K562 (cell line): ENCODE measurements around the gene RAB3GAP1. TPM values are rescaled to one million over a fixed set of nuclear protein-coding genes. Genes with fewer than 3 reads are reported as not detected.
A peak's percentile ranks its signal among the peaks of the same experiment; 100 is the strongest.

Experiments
- ATAC-seq: fragments of 200-7000 bp; cut with Tn5 transposase; 3 replicates; pipeline ENCODE4 v1.9.1; 2020; ENCODE audit warnings: moderate library complexity
- BruUV-seq: library from RNA; stranded (reverse); fragments of 400-500 nt; replicated peaks from 2 replicates; lab custom pipeline; 2021; lab: Mats Ljungman, UMichigan
- CTCF ChIA-PET: fragments of 300-600 bp; formaldehyde crosslinking; extraction: SDS; loops from one replicate; lab custom pipeline; 2021; ENCODE audit warnings: low intra/inter-chr PET ratio; lab: Yijun Ruan, JAX
- POLR2A ChIA-PET: fragments of 300-600, 350-650 bp; sonication (Branson Sonifier 250); formaldehyde crosslinking; extraction: SDS; loops from one replicate; lab custom pipeline; 2021; ENCODE audit warnings: antibody characterized with exemption, inconsistent platforms; lab: Yijun Ruan, JAX
- DNase-seq, 4 experiments: peaks; one replicate each; pipeline versions ENCODE4 v3.0.0 to v3.0.0-alpha.2; 2011 to 2018; ENCODE audit warnings: low spot score in 3 of 4, mixed read lengths in 3 of 4; ENCODE audit errors: extremely low read depth in 1 of 4
- FAIRE-seq: peaks from 2 replicates; lab custom pipeline; 2011; peaks lifted over from hg19 to GRCh38; lab: Jason Lieb, UNC
- H2AFZ ChIP-seq: 2 replicates; pipeline ENCODE4 v1.6.0; 2011; ENCODE audit warnings: low read depth, low read length, control low read depth, inconsistent platforms
- H3K27ac ChIP-seq: fragments of 200-600 bp; 3 replicates; pipeline ENCODE4 v1.8.0; 2011; ENCODE audit warnings: low read depth, mild to moderate bottlenecking, control low read depth, inconsistent platforms, low read length, moderate library complexity, mixed read lengths; ENCODE audit errors: extremely low read depth
- H3K27me3 ChIP-seq, 2 experiments: fragments of 300-600 bp in 1 of 2; 2 replicates in 1 of 2; 3 replicates in 1 of 2; pipeline versions ENCODE4 v1.6.0 to v1.8.0; 2011; ENCODE audit warnings: inconsistent platforms in 2 of 2, low read length in 2 of 2, mild to moderate bottlenecking in 1 of 2, mixed read lengths in 1 of 2, moderate library complexity in 1 of 2; ENCODE audit not compliant: control insufficient read depth in 2 of 2, insufficient read depth in 2 of 2
- H3K36me3 ChIP-seq: fragments of 300-600 bp; 3 replicates; pipeline ENCODE4 v1.8.0; 2011; ENCODE audit warnings: mild to moderate bottlenecking, low read length, inconsistent platforms; ENCODE audit not compliant: control insufficient read depth, insufficient read depth
- H3K4me1 ChIP-seq, 2 experiments: fragments of 200-600 bp in 1 of 2; replicated peaks in 1 of 2; 2 replicates in 1 of 2; 3 replicates in 1 of 2; pipeline versions ENCODE4 v1.5.1 to v1.8.0; 2011; ENCODE audit warnings: inconsistent platforms in 2 of 2, low read length in 2 of 2, mild to moderate bottlenecking in 1 of 2, mixed read lengths in 1 of 2, moderate library complexity in 1 of 2; ENCODE audit not compliant: control insufficient read depth in 2 of 2, insufficient read depth in 2 of 2
- H3K4me2 ChIP-seq: 2 replicates; pipeline ENCODE4 v1.6.1; 2011; ENCODE audit warnings: low read length, control low read depth, inconsistent platforms, mixed read lengths; ENCODE audit not compliant: insufficient read depth
- H3K4me3 ChIP-seq: fragments of 200-600 bp; sonication (generic), shearing (Covaris generic); 2 replicates; pipeline ENCODE4 v1.5.1; 2016; ENCODE audit warnings: control low read depth, inconsistent platforms
- H3K79me2 ChIP-seq: fragments of 200-600 bp; 3 replicates; pipeline ENCODE4 v1.8.0; 2011; ENCODE audit warnings: low read length, inconsistent platforms; ENCODE audit not compliant: control insufficient read depth, insufficient read depth
- H3K9ac ChIP-seq, 2 experiments: 2 replicates each; pipeline versions ENCODE4 v1.6.0 to v1.6.1; 2011; ENCODE audit warnings: low read depth in 2 of 2, low read length in 2 of 2, control low read depth in 1 of 2, inconsistent platforms in 1 of 2, mild to moderate bottlenecking in 1 of 2, mixed read lengths in 1 of 2; ENCODE audit not compliant: insufficient read depth in 1 of 2
- H3K9me1 ChIP-seq: one replicate; pipeline ENCODE4 v1.6.0; 2011; ENCODE audit warnings: inconsistent platforms, mild to moderate bottlenecking, low read length, moderate library complexity; ENCODE audit not compliant: control insufficient read depth, insufficient read depth
- H3K9me3 ChIP-seq: replicated peaks from 2 replicates; pipeline ENCODE4 v1.5.1; 2011; ENCODE audit warnings: low read depth, low read length, inconsistent platforms; ENCODE audit not compliant: control insufficient read depth, insufficient read depth
- H4K20me1 ChIP-seq: replicated peaks from 2 replicates; pipeline ENCODE4 v1.6.1; 2011; ENCODE audit warnings: low read length, inconsistent platforms, mixed read lengths; ENCODE audit not compliant: control insufficient read depth, insufficient read depth
- CTCF ChIP-seq, 3 experiments: IDR thresholded peaks in 2 of 3; conservative IDR thresholded peaks in 1 of 3; 2 replicates each; pipeline ENCODE4 v1.5.1; 2011 to 2012; ENCODE audit warnings: low read length in 3 of 3, mild to moderate bottlenecking in 3 of 3, control low read depth in 2 of 3, improper control_type of control experiment in 1 of 3, inconsistent platforms in 1 of 3, low read depth in 1 of 3, mixed read lengths in 1 of 3, moderate library complexity in 1 of 3; ENCODE audit not compliant: insufficient read depth in 2 of 3
- PHF8 ChIP-seq: fragments of 200-600 bp; sonication (generic); IDR thresholded peaks from 2 replicates; pipeline ENCODE4 v1.6.1; 2012; ENCODE audit warnings: mixed run types, mild to moderate bottlenecking, inconsistent platforms, low read length, moderate library complexity, borderline replicate concordance
- RAD21 ChIP-seq, 2 experiments: fragments of 250-450 bp in 1 of 2; fragments of 450-650 bp in 1 of 2; sonication (Bioruptor Pico) in 1 of 2; formaldehyde crosslinking in 1 of 2; IDR thresholded peaks in 1 of 2; conservative IDR thresholded peaks in 1 of 2; 2 replicates each; pipeline versions ENCODE4 v1.4.0 to v1.8.0; 2020 to 2022; ENCODE audit warnings: mild to moderate bottlenecking in 2 of 2, moderate library complexity in 1 of 2
- WGBS: fragments of 100-300 bp; shearing (Covaris generic); methylation state at CpG from one replicate; pipeline ENCODE4 v1.1.6; 2016; ENCODE audit warnings: low coverage, mixed read lengths; ENCODE audit not compliant: insufficient coverage; ENCODE audit errors: missing lambda C conversion rate; 5-methylcytosine and 5-hydroxymethylcytosine counted together
- in situ Hi-C: fragments of 300-500 bp; cut with MboI; formaldehyde crosslinking; loops from 4 replicates; pipeline ENCODE4 v1.15.0; 2018; ENCODE audit warnings: inconsistent platforms, mixed read lengths
- intact Hi-C: fragments of 100-400 bp; cut with micrococcal nuclease; formaldehyde crosslinking; loops from 2 replicates; pipeline ENCODE4 v1.14.2; 2022
- polyA plus RNA-seq, 8 experiments: library from polyadenylated mRNA; depleted of rRNA in 4 of 8; stranded (reverse) in 5 of 8; unstranded in 3 of 8; fragments of >200 nt; fragmentation: Nextera tagmentation in 2 of 8; fragmentation: Illumina TruSeq in 1 of 8; extraction: Ambion mirVana in 2 of 8; extraction: Trizol in 1 of 8; gene quantifications; 2 replicates each; pipeline versions ENCODE4 v1.2.1 to v1.2.3, GENCODE V29; 2011 to 2014; ENCODE audit warnings: inconsistent platforms in 1 of 8, missing spikeins in 1 of 8
- total RNA-seq, 7 experiments: library from RNA; depleted of rRNA in 6 of 7; stranded (reverse); fragments of >200 nt in 6 of 7; fragmentation: Illumina TruSeq in 2 of 7; extraction: Trizol in 2 of 7; gene quantifications; 2 replicates each; pipeline versions ENCODE4 v1.2.1 to v1.2.3, GENCODE V29; 2011 to 2021; ENCODE audit warnings: low replicate concordance in 1 of 7

The RAB3GAP1 gene
- total and polyA plus RNA-seq, 9 of the 15 experiments (the other 6 are each of a cell fraction or from before 2014, with no cell fraction given), result 15.5 to 48.6 (median 33.0) TPM

GRCh38 chr2:135050132-135050531, 2.0 kb upstream of the RAB3GAP1 start:
- in situ Hi-C loops (no loop called here), intact Hi-C loops (loop anchor here (2.0 to 5.0 kb wide), 3 partner anchors 45 to 482 kb away; partner anchors contain the start of genes R3HDM1 and ZRANB3)
- Histone ChIP-seq H3K9me1 (no peaks in the 10 kb centered on the region), H3K36me3 (peaks cover 14% of the 10 kb centered on the region; the same call in 2 of the 3 replicates), H2AFZ (peak overlapping the region; percentile 93), H4K20me1 (no peaks in the 10 kb centered on the region; the same call in 1 of the 2 replicates), H3K27ac (peak overlapping the region; percentile 66; the same call in 1 of the 3 replicates), H3K4me2 (peak overlapping the region; percentile 63; the same call in 1 of the 2 replicates), H3K27me3 (no peaks in the 10 kb centered on the region), H3K9ac (peak overlapping the region in 1 of 2 experiments; percentile 29; a peak in 1 of 4 replicates), H3K79me2 (peaks cover 31% of the 10 kb centered on the region), H3K4me1 (peaks cover 12 to 19% of the 10 kb centered on the region in 2 experiments; a peak in 4 of 5 replicates), H3K9me3 (no peaks in the 10 kb centered on the region), H3K4me3 (no peak overlapping the region)
- no TSS peak for BruUV-seq
- ATAC-seq (peak; percentile 10; the same call in 2 of the 3 replicates), DNase-seq (peak in 1 of 4 experiments; percentile 30), FAIRE-seq (no peak)
- ChIA-PET POLR2A (no interaction called here), CTCF (no interaction called here)
- peak in 1 of 2 experiments; percentile 20; a peak in 1 of 4 replicates for TF ChIP-seq RAD21 (CRISPR knock-in tag; conservative IDR thresholded peaks at IDR 0.05 in 1 of 2, IDR thresholded peaks at IDR 0.05 in 1 of 2)
- no peak for TF ChIP-seq PHF8
- peak in 2 of 3 experiments; percentile 1 to 40; a peak in 2 of 6 replicates for TF ChIP-seq CTCF (IDR thresholded peaks at IDR 0.05 in 2 of 3, conservative IDR thresholded peaks at IDR 0.05 in 1 of 3; ENCODE audit: insufficient read depth in 2 of 3, low read depth in 1 of 3, low read length in 3 of 3)
- 9% methylated on average over 3 of the region's 3 CpGs for WGBS
